NCI-H2227 treated with DMSO at 0.1 percent for 48 hours (cell line): Measurements from ENCODE around the gene ZNF592.

Experiments
- DNase-seq: peaks from one replicate; lab custom pipeline; 2025; lab: John Stamatoyannopoulos, UW

Gene ZNF592

DNA sequence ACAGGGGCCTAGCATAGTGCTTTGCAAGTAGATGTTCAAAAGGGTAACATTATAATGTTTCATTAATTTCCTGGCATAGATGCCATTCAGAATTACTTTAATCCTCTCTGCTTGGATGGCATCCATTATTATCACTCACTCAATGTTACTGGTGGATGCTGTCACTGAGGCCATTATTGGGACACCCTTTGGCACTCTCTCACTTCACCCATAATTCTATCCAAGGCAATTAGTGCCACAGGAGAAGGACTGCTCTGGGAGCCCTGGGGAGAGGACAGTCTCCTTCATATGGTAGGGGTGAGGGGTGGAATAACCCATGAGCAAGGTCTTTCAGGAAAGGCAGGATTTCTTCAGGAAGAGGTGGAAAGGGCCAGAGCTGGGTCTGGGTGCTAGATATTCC is 107.4 kb downstream of the ZNF592 start:
- no peak for DNase-seq
